T follicular helper cell (primary cell): Measurements from ENCODE around the gene GTF2I.
"Not testable (repeated sequence)": the region's sequence is repeated elsewhere in the genome, so short reads cannot be mapped to it uniquely, and the experiment has no call there.

ENCODE experiments used
- DNase-seq: peaks from one replicate; pipeline ENCODE4 v3.0.0-alpha.2; 2020; ENCODE audit warnings: low read depth

The GTF2I gene

DNA sequence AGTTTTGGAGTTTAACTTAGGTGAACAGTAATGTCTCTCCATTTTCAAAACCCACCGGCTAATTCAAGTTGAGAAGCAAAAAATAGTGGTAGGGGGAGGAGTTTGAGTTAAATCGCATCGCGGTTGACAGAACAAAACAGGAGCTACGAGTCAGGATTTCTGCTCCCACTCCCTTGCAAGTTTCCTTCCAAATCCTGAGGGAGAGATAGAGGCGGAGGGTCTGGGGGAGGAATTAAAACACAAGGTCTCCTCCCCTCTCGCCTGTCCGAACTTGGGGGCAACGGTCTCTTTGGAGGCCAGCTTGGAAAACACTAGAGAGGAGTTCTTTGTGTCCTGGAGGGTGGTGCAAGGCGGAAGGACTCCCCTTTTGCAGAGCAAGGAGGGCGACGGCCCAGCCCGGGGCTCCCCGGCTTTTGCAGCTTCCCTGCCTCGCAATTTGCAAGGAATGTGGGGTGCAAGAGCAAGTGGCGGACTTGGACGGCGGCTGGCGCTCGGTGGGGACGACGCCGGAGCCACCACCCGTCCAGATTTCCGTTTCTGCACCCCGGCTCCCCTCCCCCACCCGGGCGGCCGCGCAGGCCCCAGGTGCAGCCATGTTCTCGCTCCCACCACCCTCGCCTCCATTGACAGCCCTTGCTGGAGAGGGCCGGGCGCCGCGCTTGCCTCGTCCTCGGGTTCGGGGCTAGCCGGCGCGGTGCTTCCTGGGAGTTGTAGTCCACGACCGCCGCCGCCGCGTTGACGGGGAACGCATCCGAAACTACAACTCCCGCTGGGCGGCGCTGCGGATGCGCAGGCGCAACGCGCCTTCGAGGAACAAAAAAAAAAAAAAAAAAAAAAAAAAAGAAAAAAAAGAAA lies 454 bp upstream of the GTF2I start:
- peak; percentile 94 for DNase-seq

DNA sequence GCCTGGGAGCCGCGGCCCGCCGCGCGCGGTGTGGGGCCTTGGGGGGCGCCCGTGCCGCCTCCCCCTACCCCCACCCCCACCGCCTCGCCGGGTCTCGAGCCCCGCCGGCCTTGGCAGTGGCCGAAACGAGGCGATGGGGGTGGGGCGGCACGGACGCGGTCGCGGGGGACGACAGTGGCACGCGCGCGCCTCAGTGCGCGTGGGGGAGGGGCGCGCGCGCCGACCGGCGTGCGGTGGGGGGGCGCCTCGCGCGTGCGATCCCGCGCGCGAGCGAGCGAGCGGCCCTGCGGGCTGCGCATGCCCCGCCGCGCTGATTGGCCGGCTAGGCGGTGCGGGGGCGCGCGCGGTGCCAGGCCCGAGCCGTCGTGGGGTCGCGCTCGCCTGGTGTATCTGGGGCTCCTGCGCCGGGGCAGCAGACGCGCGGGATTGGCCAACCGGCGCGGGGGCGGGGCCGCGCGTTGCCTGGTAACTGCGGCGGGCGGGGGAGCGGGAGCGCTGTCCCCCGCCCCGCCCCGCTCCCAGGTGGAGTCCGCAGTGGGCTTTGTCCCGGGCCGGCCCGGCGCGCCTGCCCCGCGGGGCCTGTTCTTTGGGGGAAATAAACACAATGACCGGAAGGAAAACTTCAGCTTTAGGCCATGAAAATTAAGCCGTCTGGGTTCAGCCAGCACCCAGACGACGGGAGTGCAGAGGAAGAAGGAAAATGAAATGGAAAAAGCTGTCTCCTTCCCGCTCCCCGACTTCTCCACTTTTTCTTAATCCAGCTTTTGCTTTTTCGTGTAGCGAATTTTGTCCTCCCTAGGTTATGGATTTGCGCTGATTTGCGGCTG lies 873 bp downstream of the GTF2I start:
- peak; percentile 77 for DNase-seq

DNA sequence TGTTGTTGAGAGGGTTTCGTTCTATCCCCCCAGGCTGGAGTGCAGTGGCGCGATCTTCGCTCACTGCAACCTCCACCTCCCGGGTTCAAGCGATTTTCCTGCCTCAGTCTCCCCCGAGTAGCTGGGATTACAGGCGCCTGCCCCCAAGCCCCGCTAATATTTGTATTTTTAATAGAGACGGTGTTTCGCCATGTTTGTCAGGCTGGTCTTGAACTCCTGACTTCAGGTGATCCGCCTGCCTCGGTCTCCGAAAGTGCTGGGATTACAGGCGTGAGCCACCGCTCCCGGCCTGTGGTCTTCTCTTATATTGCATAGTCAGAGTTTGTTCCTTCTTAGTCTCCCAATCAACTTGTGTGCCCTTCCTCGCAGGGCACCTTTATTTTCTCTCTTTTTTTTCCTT lies 2.7 kb downstream of the GTF2I start:
- not testable (repeated sequence) for DNase-seq

DNA sequence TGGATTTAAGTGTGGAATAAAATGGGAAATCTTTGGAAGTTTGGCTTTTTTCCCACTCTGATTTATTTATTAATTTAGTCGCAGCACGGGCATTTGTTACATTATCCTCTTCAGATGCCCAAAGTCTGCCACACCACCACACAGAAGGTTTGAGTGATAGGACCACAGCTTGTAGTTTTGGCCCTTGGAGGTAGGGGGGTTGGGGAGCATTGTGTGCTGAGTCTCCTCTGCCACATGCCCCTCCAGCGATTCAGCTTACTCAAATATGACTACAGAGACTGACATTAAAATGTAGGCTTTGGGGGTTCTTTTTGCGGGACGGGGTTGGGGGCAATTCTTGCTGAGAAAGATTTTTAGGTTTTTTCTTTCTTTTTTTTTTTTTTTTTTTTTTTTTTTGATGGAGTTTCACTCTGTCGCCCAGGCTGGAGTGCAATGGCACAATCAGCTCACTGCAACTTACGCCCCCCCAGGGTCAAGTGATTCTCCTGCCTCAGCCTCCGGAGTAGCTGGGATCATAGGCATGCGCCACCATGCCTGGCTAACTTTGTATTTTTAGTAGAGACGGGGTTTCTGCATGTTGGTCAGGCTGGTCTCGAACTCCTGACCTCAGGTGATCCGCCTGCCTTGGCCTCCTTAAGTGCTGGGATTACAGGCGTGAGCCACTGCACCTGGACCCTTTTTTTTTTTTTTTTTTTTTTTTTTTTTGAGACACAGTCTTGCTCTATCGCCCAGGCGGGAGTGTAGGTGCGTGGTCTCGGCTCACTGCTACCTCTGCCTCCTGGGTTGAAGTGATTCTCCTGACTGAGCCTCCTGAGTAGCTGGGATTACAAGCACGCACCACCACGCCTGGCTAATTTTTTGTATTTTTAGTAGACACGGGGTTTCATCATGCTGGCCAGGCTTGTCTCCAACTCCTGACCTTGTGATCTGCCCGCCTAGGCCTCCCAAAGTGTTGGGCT lies 4.6 kb downstream of the GTF2I start:
- DNase-seq, result not testable (repeated sequence)

DNA sequence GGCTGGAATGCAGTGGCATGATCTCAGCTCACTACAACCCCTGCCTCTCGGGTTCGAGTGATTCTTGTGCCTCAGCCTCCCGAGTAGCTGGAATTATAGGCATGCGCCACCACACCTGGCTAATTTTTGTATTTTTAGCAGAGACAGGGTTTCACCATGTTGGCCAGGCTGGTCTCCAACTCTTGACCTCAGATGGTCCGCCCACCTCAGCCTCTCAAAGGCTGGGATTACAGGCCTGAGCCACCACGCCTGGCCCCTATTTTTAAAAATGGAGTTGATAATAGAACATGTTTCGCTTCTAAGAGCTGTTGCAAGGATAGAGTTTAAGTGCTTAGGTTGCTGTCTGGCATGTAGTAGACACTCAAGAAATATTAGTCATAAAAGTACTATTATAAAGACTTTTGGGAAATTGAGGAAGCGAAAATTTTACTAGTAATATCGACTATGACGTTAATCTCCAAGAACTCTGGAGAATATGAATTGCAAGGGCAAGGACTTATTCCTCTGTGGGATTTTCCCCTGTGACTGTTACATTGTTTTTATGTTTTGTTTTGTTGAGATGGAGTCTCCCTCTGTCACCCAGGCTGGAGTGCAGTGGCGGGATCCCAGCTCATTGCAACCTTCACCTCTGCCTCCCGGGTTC lies 7.9 kb downstream of the GTF2I start:
- no peak for DNase-seq

DNA sequence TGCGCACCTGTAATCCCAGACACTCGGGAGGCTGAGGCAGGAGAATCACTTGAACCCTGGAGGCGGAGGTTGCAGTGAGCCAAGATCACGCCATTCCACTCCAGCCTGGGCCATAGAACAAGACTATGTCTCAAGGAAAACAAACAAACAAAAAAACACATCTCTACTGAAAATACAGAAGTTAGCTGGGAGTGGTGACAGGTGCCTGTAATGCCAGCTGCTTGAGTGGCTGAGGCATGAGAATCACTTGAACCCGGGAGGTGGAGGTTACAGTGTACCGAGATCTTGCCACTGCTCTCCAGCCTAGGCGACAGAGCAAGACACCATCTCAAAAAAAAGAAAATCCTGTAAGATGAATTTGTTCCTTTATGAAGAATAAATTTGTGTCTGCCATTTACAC lies 9.5 kb downstream of the GTF2I start:
- DNase-seq, result not testable (repeated sequence)

DNA sequence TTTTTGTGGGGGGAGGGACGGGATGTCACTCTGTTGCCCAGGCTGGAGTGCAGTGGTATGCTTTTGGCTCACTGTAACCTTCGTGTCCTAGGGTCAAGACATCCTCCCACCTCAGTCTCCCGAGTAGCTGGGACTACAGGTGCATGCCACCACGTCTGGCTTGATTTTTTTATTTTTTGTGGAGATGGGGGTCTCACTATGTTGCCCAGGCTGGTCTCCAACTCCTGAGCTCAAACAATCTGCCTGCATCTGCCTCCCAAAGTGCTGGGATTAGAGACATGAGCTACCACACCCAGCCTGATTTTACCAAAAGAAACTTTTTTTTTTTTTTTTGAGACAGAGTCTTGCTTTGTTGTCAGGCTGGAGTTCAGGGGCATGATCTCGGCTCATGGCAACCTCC lies 10.0 kb downstream of the GTF2I start:
- not testable (repeated sequence) for DNase-seq

DNA sequence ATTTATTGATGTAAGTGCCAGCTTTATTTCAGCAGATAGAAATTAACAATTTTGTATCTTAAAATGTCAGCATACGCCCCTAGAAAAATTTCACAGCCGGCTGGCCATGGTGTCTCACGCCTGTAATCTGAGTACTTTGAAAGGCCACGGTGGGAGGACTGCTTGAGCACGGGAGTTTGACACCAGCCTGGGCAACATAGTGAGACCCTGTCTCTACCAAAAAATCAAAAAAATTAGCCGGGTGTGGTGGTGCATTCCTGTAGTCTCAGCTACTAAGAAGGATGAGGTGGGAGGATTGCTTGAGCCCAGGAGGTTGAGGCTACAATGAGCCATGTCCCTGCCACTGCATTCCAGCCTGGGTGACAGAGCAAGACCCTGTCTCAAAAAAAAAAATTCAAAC lies 14.1 kb downstream of the GTF2I start:
- no peak for DNase-seq

DNA sequence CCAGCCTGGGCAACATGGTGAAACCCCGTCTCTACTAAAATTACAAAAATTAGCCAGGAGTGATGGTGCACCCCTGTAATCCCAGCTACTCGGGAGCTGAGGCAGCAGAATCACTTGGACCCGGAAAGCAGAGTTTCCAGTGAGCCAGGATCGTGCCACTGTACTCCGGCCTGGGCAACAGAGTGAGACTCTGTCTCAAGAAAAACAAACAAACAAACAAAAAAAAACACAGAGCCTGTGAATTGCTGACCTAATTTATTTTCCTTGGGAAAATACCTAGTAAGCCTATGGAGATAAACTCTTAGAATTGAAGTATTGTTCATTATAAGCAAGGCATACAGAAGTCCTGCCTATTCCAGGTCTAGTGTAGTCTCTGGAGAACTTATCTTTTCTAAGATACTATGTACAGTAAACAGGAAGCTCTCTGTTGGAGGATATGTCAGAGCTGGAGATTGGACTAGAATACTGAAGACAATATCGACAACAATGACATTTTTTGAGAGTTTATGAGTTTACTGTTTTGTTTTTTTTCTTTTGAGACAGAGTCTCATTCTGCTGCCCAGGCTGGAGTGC lies 14.9 kb downstream of the GTF2I start:
- no peak for DNase-seq

DNA sequence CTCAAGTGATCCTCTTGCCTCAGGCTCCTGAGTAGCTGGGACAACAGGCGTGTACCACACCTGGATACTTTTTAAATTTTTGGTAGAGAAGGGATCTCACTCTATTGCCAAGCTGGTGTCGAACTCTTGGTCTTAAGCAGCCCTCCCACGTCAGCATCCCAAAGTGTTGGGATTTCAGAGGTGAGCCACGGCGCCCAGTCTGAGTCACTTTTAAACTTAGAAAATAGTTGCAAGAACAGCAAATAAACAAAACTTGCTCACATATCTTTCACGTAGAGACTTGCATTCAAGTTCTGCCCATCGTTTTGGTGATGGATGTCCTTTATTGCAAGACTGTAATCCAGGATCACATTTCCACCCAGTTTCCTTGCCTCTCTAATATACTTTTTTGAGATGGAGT lies 16.6 kb downstream of the GTF2I start:
- no peak for DNase-seq

DNA sequence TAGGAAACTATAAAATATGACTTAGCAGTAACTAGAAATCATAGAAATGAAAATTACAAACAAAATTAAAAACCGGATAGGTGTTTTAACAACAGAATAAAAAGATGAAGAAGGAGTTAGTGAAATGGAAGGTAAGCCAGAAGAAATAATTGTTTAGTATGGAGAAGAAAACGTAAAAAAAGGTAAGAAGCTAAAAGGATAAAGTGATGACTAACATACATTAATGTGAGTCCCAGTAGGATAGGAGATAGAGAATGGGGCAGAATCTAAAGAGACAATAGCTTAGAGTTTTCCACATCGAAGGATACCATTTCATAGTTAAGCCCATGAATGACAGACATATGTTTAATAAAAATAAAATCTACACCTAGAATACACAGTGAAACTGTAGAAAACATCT lies 25.3 kb downstream of the GTF2I start:
- no peak for DNase-seq

DNA sequence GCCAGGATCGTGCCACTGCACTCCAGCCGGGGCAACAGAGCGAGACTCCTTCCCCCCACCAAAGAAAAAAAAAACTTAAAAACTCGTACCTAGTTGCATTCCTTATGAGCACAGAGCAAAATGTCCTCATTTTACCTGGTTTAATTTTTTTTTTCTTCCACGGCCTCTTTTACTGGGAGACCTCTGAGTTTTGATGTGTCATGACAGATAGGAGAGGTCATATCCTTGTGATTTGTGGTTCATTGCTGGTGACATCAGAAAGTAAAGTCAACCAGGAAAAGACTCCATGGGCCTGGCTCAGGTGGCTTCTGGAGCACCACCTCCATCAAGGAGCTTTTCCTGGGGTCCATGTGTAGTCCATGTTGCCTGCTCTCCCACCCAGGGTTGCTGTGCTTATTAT lies 26.3 kb downstream of the GTF2I start:
- DNase-seq, result no peak

DNA sequence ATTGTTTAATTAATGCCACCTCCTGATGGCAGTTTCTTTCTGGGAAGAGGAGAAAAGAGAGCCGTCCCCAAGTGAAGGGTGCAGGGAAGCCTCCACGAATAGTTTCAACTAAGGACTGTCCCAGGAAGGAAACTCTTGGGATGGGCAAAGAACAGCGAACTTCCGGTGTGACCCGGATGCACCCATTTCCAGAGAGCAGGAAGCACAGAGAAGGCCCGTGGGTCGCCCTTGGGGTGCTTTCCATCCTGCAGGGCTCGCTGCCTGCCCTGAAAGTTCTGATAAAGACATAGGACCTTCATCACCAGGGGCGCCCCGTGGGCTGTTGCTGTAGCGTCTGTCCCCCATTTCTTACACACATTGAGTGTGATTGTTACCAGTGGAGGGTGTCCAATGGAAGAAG lies 27.0 kb downstream of the GTF2I start:
- DNase-seq, result no peak

DNA sequence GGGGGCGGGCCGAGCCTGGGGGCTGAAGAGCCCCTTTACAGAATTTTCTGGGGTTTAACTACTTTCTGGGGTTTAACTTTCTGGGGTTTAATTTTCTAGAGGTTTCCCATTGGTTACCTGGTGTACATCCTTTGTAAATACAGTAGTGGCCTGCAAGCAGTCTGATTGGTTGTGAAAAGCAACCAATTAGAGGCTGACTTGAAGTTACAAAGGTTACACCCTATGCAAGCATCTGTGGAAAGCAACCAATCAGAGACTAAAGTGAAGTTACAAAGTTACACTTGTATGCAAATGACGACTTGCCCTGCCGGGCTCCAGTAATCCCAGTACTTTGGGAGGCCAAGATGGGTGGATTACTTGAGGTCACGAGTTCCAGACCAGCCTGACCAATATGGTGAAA lies 27.4 kb downstream of the GTF2I start:
- no peak for DNase-seq

DNA sequence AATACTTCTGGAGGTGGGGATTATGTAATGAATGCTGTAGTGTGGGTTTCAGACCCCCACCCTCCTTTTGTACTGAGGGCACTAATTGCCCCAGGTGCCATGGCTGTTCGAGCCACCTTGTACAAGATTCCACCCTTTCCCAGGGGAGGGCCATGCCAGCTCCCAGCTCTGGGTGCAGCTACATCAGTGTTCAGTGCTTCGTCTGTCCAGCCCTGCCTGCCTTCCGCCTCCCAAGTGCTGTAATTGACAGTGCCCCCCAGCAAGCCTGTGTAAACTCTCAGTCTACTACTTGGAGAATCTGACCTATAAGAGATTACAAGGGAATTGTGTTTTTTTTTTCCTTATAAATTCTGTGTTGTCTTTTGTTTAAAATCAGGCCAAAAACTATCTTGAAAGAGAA lies 33.0 kb downstream of the GTF2I start:
- no peak for DNase-seq

DNA sequence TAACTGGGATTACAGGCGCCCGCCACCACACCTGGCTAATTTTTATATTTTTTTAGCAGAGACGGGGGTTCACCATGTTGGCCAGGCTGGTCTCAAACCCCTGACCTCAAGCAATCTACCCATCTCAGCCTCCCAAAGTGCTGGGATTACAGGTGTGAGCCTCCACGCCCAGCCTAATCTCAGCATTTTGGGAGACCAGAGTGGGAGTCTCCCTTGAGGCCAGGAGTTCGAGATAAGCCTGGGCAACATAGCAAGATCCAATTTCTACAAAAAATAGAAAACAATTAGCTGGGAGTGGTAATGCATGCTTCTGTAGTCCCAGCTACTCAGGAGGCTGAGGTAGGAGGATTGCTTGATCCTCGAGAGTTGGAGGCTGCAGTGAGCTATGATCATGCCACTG lies 46.9 kb downstream of the GTF2I start:
- not testable (repeated sequence) for DNase-seq

DNA sequence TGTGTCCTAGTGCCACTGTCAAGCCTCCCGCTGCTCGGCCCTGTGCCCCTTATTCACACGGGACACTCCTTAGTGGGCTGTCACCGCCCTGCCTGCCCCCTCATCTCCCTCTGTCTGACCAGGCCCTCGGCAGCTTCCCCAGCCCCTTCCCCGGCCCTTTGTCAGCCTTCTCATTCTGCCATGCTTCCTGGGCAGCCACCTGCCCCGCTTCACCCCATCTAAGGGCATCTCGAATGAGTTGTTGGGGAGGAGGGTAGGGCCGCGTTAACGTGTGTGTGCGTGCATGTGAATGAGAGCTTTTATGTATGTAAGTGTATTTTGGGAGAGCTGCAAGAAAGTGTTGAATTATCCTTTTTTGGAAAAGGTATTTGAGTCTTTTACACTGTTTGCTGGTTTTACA lies 49.7 kb downstream of the GTF2I start:
- DNase-seq, result no peak

DNA sequence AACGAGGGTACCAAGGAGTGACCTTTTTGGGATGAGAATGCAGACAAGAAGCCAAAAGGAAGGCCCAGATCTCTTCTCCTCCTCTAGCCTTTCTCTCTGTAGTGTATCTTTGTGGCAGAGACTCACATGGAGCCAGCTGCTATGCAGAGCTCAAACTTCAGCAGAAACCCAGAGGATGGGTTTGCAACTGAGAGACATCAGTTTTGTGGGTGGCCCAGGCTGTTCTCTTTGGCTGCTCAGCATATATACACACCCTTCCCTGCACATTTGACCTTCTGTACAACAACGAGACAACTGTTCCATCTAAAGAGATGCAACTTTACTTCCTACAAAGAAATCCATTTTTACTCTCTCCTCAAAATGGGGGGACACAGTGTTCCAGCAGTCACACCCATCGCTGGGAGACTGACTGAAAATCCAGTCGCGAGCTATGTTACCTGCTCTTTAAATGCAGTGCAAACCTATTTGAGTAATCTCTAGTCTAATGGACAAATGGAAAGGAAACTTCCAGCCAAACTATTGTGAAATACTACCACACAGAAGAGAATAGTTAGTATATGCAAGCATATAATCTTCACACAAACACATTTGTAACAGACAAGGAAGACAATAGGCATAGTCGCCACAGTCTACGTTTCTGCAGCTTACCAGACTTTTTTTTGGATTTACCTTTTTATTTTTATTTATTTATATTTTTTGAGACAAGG lies 51.2 kb downstream of the GTF2I start:
- DNase-seq, result no peak

DNA sequence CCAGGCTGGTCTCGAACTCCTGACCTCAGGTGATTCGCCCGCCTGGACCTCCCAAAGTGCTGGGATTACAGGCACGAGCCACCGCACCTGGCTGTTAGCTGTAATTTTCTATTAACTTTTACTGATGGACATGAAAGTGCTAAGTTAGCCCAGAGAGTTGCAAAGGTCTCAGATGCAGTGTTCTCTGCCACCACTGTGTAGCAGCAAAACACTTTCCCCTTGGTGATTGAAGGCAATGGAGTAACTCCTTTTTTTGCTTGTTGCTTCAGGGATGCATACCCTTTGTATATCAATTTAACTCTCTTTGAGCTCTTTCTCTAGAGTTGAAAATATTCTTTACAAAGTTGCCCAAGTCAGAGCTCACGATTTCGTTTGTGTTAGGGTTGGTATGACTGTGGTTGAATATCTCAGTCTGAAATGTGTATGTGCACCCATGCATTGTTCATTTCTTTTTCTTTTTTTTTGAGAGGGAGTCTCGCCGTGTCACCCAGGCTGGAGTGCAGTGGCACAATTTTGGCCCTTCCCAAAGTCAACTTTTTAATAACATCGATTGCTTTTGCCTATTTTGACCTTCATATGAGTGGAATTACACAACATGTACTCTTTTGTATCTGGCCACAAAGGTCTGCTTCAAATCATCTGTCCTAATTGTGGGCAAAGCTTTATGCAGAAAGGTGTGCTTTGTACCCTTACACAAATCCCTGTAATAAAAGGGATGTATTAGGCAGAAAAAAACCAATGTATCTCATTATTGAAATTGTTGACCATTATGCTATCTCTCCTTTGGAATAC lies 52.6 kb downstream of the GTF2I start:
- no peak for DNase-seq

DNA sequence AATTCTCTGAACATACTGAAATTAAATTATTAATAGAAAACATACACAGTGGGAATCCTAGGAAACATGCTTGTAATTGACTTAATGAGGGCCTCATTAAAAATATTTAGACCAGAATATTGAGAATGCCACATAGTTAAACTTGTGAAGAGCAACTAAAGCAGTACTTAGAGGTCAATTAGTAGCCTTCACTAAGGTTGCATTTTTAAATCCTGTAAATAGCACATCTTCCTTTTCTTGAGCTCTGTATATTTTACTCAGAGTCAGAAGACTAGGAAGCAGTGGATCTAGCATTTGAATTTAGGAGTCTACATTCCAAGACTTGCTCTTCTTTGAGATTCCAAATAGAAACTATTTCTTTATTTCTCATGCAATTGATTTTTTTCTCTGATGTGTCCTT lies 56.0 kb downstream of the GTF2I start:
- no peak for DNase-seq
